Mesodermal cell (in vitro differentiated cells): ENCODE results near the gene SNX1.

Experiments used
- H3K27ac ChIP-seq: 2 replicates; pipeline ENCODE4 v1.7.0; 2013; ENCODE audit warnings: mild to moderate bottlenecking, low read depth, low read length, moderate library complexity; ENCODE audit not compliant: severe bottlenecking
- H3K36me3 ChIP-seq: 2 replicates; pipeline ENCODE4 v1.7.1; 2013; ENCODE audit warnings: mild to moderate bottlenecking, low read length, moderate library complexity; ENCODE audit not compliant: control insufficient read depth, insufficient read depth
- H3K4me1 ChIP-seq: one replicate; pipeline ENCODE4 v1.7.1; 2013; ENCODE audit warnings: mild to moderate bottlenecking, low read length; ENCODE audit not compliant: insufficient read depth, control insufficient read depth, poor library complexity, severe bottlenecking
- H3K4me3 ChIP-seq: 2 replicates; pipeline ENCODE4 v1.7.0; 2013; ENCODE audit warnings: low read length, control low read depth, mild to moderate bottlenecking; ENCODE audit not compliant: insufficient read depth, poor library complexity, severe bottlenecking; ENCODE audit errors: extremely low read depth
- H3K9me3 ChIP-seq: 2 replicates; pipeline ENCODE4 v1.7.1; 2013; ENCODE audit warnings: mild to moderate bottlenecking, low read length, moderate library complexity; ENCODE audit not compliant: control insufficient read depth
- WGBS, 2 experiments: methylation state at CpG; one replicate each; pipeline ENCODE4 v1.1.5; 2013; ENCODE audit warnings: missing lambda C conversion rate in 2 of 2; ENCODE audit not compliant: insufficient coverage in 2 of 2; 5-methylcytosine and 5-hydroxymethylcytosine counted together

SNX1 gene

DNA sequence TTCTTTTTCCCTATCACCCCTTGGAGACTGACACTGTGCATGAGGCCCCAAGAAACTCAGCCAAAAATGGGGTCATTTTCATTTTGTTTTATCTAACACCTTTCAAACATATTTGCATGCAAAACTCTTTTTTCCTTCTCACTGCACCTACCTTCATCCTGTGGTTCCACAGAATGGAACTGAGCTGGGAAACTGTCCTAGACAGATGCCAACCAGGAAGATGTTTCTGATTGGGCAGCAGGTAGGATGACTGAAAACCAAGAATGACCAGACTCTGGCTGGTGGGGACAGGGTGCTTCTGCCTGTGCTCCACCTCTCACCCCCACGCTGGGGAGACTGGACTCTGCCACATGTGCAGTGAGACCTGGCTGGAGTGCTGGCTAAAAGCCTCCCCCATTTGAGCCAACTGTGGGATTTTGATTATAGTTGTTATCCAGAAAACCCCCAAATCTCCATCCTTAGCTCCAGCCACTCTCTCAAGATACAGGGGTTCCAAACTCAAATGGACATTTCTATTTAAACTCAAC is 61.9 kb downstream of the SNX1 start:
- WGBS, 2 experiments = 100% methylated on average over 1 of the region's 1 CpG; no CpG with 5 or more reads in 1 of the 2 experiments

GRCh38 chr15:64158363-64159134 is 62.8 kb downstream of the SNX1 start:
- Histone ChIP-seq H3K4me1 (peaks cover 16% of the 10 kb centered on the region), H3K27ac (no peak overlapping the region), H3K36me3 (peaks cover 72% of the 10 kb centered on the region), H3K9me3 (no peaks in the 10 kb centered on the region), H3K4me3 (no peak overlapping the region)
- 91 to 93% methylated on average over 11 of the region's 11 CpGs for WGBS, 2 experiments

More for the DNA sequence above, 61.9 kb downstream of the SNX1 start:
- Histone ChIP-seq H3K4me3 (no peak overlapping the region), H3K36me3 (peaks cover 72% of the 10 kb centered on the region), H3K27ac (no peak overlapping the region), H3K9me3 (no peaks in the 10 kb centered on the region), H3K4me1 (peaks cover 21% of the 10 kb centered on the region)

DNA sequence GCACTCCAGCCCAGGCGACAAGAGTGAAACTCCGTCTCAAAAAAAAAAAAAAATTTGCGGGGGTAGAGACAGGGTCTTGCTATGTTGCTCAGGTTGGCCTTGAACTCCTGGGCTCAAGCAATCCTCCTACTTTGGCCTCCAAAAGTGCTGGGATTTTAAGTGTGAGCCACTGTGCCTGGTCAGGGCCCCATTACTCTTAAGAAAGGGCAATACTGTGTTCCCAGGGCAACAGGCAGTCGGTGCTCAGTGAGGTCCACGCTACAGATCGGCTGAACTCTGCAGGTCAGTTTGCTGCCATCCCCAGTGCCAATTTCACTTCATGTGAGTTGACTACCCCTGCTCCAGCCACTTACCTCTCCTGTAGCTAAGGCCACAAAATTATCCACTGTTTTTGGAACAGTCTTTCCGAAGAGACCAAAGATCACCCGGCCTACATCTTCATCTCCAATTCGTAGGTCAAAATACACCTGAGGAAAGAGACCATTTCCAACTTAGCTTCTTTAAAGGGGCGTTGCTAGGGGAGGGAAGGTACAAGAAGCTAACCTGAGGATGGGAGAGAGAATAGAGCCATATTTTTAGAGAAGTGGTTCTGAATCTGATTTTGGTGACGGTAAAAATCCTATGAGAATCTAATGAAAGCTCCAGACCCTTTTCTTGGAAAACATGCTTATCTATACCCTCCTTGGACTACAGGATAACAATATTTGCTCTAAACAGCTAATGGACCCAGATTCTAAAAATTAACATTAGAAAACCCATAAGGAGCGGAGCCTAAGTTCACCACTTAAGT is 66.1 kb downstream of the SNX1 start:
- 79 to 88% methylated on average over 6 to 7 of the region's 12 CpGs for WGBS, 2 experiments
- Histone ChIP-seq H3K27ac (peak overlapping the region; percentile 91), H3K36me3 (peaks cover 52% of the 10 kb centered on the region), H3K4me3 (peak overlapping the region; percentile 80), H3K4me1 (peaks cover 20% of the 10 kb centered on the region), H3K9me3 (no peaks in the 10 kb centered on the region)

DNA sequence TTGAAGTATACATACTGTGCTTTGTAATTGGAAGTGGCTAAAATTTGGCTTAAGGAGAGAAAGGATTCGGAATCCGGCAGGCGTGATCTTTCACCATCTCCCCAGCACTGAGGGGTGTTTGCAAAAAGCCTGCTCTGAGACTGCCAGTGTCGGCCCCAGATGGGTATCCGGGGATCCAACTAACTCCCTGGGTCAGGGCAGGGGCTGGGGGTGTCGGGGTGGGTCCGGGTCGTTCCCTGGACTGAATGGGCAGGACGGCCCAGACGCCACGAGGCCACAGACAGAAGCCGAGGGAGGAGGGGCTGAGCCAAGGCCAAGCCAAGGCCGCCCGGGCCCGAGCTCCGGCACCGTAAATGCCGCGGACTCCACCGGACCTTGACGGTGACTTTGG is 66.7 kb downstream of the SNX1 start:
- H3K36me3 ChIP-seq = peaks cover 46% of the 10 kb centered on the region
- peaks cover 20% of the 10 kb centered on the region for H3K4me1 ChIP-seq
- 1 to 3% methylated on average over 18 to 20 of the region's 21 CpGs for WGBS, 2 experiments
- H3K27ac ChIP-seq = peak overlapping the region; percentile 91
- no peaks in the 10 kb centered on the region for H3K9me3 ChIP-seq
- peak overlapping the region; percentile 80 for H3K4me3 ChIP-seq

GRCh38 chr15:64162869-64163658 is 67.3 kb downstream of the SNX1 start, which contains the start of gene PPIB:
PPIB (minus strand) TSS chr15:64163022; CDS start chr15:64162986, 36 bp downstream.
- Histone ChIP-seq H3K36me3 (peaks cover 40% of the 10 kb centered on the region), H3K4me3 (peak within 1 kb of the TSS; percentile 80), H3K27ac (peak within 1 kb of the TSS; percentile 91), H3K4me1 (peaks cover 20% of the 10 kb centered on the region), H3K9me3 (no peaks in the 10 kb centered on the region)
- 2% methylated on average over 45 to 52 of the region's 69 CpGs for WGBS, 2 experiments

DNA sequence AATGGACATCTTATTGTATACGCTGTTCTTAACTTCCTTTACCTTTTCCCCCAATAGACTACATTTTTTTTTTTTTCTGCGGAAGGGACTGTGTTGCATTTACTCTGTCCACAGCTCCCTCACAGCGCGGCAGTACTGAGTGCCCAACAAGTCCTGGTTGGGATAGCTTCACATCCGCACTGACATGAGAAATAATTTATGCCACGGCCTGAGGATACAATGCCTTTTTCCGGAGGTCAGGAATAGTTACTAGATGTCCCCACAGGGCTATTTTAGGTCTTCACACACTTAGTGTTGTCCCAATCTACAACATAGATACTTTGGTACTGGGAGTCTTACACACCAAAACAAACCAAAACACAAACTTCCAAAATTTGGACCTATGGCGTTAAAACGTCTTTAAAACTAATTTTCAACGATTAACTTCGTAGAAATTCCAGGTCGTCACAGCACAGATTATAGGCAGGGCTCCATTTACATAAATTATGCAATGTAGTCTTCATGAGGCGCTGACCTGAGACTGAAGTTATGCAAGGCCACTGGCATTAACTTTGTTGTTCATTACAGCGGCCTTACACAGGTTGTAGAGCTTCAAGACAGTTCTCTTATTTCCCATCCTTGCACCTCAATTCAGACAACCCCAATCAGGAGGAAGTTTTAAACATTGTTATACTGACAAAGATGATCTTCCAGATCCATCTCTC is 68.0 kb downstream of the SNX1 start:
- peak overlapping the region; percentile 80 for H3K4me3 ChIP-seq
- WGBS, 2 experiments = 72 to 76% methylated on average over 10 to 11 of the region's 14 CpGs
- peaks cover 20% of the 10 kb centered on the region for H3K4me1 ChIP-seq
- peaks cover 32% of the 10 kb centered on the region for H3K36me3 ChIP-seq
- H3K9me3 ChIP-seq = no peaks in the 10 kb centered on the region
- H3K27ac ChIP-seq = peak overlapping the region; percentile 62

DNA sequence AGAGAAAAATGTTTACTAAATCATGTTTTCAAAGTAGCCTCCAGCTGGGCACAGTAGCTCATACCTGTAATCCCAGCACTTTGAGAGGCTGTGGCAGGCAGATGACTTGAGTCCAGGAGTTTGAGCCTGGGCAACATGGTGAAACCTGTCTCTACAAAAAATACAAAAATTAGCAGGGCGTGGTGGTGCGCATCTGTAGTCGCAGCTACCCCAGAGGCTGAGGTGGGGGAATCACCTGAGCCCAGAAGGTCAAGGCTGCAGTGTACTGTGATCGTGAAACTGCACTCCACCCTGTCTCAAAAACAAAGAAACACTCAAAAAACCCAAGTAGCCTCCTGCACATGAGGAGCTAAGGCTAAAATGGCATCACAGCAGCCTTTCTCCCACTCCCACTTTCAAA is 68.7 kb downstream of the SNX1 start:
- peaks cover 30% of the 10 kb centered on the region for H3K36me3 ChIP-seq
- WGBS, 2 experiments = 100% methylated on average over 3 to 4 of the region's 4 CpGs
- no peaks in the 10 kb centered on the region for H3K9me3 ChIP-seq
- no peak overlapping the region for H3K4me3 ChIP-seq
- no peak overlapping the region for H3K27ac ChIP-seq
- peaks cover 18% of the 10 kb centered on the region for H3K4me1 ChIP-seq

GRCh38 chr15:64166102-64166890 is 70.5 kb downstream of the SNX1 start:
- Histone ChIP-seq H3K4me3 (no peak overlapping the region), H3K36me3 (peaks cover 30% of the 10 kb centered on the region), H3K9me3 (no peaks in the 10 kb centered on the region), H3K27ac (no peak overlapping the region), H3K4me1 (peaks cover 10% of the 10 kb centered on the region)
- 100% methylated on average over 1 of the region's 5 CpGs; no CpG with 5 or more reads in 1 of the 2 experiments for WGBS, 2 experiments

DNA sequence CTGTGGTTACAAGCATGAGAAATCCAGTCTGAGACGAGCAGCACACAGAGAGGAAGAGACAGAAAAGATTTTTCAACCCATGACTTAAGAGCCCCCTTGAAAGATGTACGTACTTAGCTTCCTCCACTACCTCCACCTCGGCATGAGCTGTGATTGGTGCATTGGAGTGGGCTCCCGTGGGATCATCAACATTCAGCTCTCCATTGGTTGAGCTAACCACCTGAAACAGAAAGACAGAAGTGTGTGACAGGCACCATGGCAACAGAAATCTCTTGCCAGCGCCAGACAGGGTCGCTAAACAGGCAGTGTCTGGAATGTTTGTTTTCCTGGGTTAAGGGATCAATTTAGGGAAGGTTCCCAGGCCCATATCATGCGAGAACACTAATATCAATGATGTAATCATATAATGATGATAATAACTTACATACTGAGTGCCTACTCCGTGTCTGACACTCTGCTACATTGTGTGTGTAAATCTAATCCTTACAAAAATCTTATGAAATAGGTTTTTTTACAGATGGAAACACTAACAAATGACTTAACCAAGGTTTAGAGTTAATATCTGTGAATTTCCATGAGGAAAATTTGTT is 84.5 kb downstream of the SNX1 start:
- H3K27ac ChIP-seq = peak overlapping the region; percentile 58
- no peaks in the 10 kb centered on the region for H3K4me1 ChIP-seq
- H3K36me3 ChIP-seq = peaks cover 65% of the 10 kb centered on the region
- H3K4me3 ChIP-seq = no peak overlapping the region
- no peaks in the 10 kb centered on the region for H3K9me3 ChIP-seq
- WGBS, 2 experiments = 80 to 83% methylated on average over 5 to 6 of the region's 8 CpGs
